GM21529 (cell line): ENCODE measurements around the gene PDILT.

Experiments used
- ATAC-seq: cut with Tn5 transposase; IDR thresholded peaks from one replicate; pipeline ENCODE4 v1.9.1; 2021; ENCODE audit not compliant: unreplicated experiment

PDILT gene

GRCh38 chr16:20364051-20364450 is 40.5 kb downstream of the PDILT start:
- no peak for ATAC-seq

- no peak for ATAC-seq
These were observed 41.3 kb downstream of the PDILT start for GRCh38 chr16:20363191-20363590.

- ATAC-seq, result no peak
These were observed 44.5 kb downstream of the PDILT start for GRCh38 chr16:20359997-20360396.

- ATAC-seq, result no peak
These were observed 49.3 kb downstream of the PDILT start for GRCh38 chr16:20355114-20355782.

GRCh38 chr16:20353379-20353778 is 51.2 kb downstream of the PDILT start:
- no peak for ATAC-seq

GRCh38 chr16:20352615-20353014 is 51.9 kb downstream of the PDILT start, which contains the start of gene UMOD:
Gene UMOD, minus strand, starts transcription at chr16:20352715. Its CDS starts 1,978 bp downstream, at chr16:20350737.
- no peak for ATAC-seq

GRCh38 chr16:20349615-20350014 is 54.9 kb downstream of the PDILT start:
- ATAC-seq, result no peak

GRCh38 chr16:20348365-20349185 is 56.0 kb downstream of the PDILT start:
- no peak for ATAC-seq

- ATAC-seq, result no peak
These were observed 56.7 kb downstream of the PDILT start for GRCh38 chr16:20347666-20348364.

GRCh38 chr16:20344611-20345010 is 59.9 kb downstream of the PDILT start:
- no peak for ATAC-seq

GRCh38 chr16:20339744-20340143 is 64.8 kb downstream of the PDILT start:
- no peak for ATAC-seq

GRCh38 chr16:20336955-20337354 is 67.6 kb downstream of the PDILT start:
- ATAC-seq, result no peak

- no peak for ATAC-seq
These were observed 70.1 kb downstream of the PDILT start for GRCh38 chr16:20334396-20334795.

GRCh38 chr16:20333120-20333519 is 71.4 kb downstream of the PDILT start:
- no peak for ATAC-seq

GRCh38 chr16:20332411-20332810 is 72.1 kb downstream of the PDILT start:
- no peak for ATAC-seq

- ATAC-seq, result no peak
These were observed 72.9 kb downstream of the PDILT start for GRCh38 chr16:20331635-20332034.

GRCh38 chr16:20329392-20330138 is 75.0 kb downstream of the PDILT start:
- ATAC-seq, result no peak

- ATAC-seq, result no peak
These were observed 77.0 kb downstream of the PDILT start, which contains the start of gene GP2 for GRCh38 chr16:20327444-20328041. Gene GP2, minus strand, starts transcription at chr16:20327513. Its CDS starts 1,082 bp downstream, at chr16:20326431.

GRCh38 chr16:20326321-20326720 is 78.2 kb downstream of the PDILT start:
- no peak for ATAC-seq

GRCh38 chr16:20325005-20325404 is 79.5 kb downstream of the PDILT start:
- ATAC-seq, result no peak
